Stimulated activated CD8-positive, alpha-beta memory T cell treated with anti-CD3 and anti-CD28 coated beads, Interleukin-7, amount 100 ng/mL, for 24 hours (primary cell): ENCODE results near the gene CTDP1.
A peak's percentile ranks its signal among the peaks of the same experiment; 100 is the strongest.

Source experiments
- DNase-seq: peaks from one replicate; pipeline ENCODE4 v3.0.0-alpha.2; 2020; ENCODE audit warnings: low read depth

CTDP1 gene

GRCh38 chr18:79644666-79645057 lies 34.9 kb upstream of the CTDP1 start:
- DNase-seq: no peak

GRCh38 chr18:79645291-79645983 lies 34.2 kb upstream of the CTDP1 start:
- DNase-seq: no peak

GRCh38 chr18:79647307-79647706 lies 32.3 kb upstream of the CTDP1 start:
- no peak for DNase-seq

- DNase-seq: no peak
Measured at GRCh38 chr18:79650959-79651358, 28.6 kb upstream of the CTDP1 start.

- no peak for DNase-seq
Measured at GRCh38 chr18:79657342-79657996, 22.1 kb upstream of the CTDP1 start.

- no peak for DNase-seq
Measured at GRCh38 chr18:79658366-79658765, 21.2 kb upstream of the CTDP1 start.

GRCh38 chr18:79659733-79660132 lies 19.9 kb upstream of the CTDP1 start:
- DNase-seq: no peak

GRCh38 chr18:79662034-79662433 lies 17.6 kb upstream of the CTDP1 start:
- DNase-seq: no peak

GRCh38 chr18:79662439-79662838 lies 17.2 kb upstream of the CTDP1 start:
- no peak for DNase-seq

- no peak for DNase-seq
Measured at GRCh38 chr18:79664525-79665125, 15.0 kb upstream of the CTDP1 start.

- no peak for DNase-seq
Measured at GRCh38 chr18:79668203-79668602, 11.4 kb upstream of the CTDP1 start.

- DNase-seq: no peak
Measured at GRCh38 chr18:79672490-79673276, 6.9 kb upstream of the CTDP1 start.

GRCh38 chr18:79677221-79677620 lies 2.4 kb upstream of the CTDP1 start:
- no peak for DNase-seq

- no peak for DNase-seq
Measured at GRCh38 chr18:79677840-79678239, 1.8 kb upstream of the CTDP1 start.

GRCh38 chr18:79678665-79679551 lies 695 bp upstream of the CTDP1 start:
- DNase-seq: peak; percentile 92

GRCh38 chr18:79680100-79680879 lies 687 bp downstream of the CTDP1 start:
- no peak for DNase-seq

GRCh38 chr18:79680891-79681339 lies 1.3 kb downstream of the CTDP1 start:
- no peak for DNase-seq

- peak; percentile 25 for DNase-seq
Measured at GRCh38 chr18:79681484-79682387, 2.1 kb downstream of the CTDP1 start.

- no peak for DNase-seq
Measured at GRCh38 chr18:79682481-79682880, 2.9 kb downstream of the CTDP1 start.
